ENCODE measurements around the gene NABP1. TPM values are rescaled to one million over a fixed set of nuclear protein-coding genes. Genes with fewer than 3 reads are reported as not detected.

Gene NABP1
- total RNA-seq, 1 experiment from 2014 or later = 3.2 TPM

DNA sequence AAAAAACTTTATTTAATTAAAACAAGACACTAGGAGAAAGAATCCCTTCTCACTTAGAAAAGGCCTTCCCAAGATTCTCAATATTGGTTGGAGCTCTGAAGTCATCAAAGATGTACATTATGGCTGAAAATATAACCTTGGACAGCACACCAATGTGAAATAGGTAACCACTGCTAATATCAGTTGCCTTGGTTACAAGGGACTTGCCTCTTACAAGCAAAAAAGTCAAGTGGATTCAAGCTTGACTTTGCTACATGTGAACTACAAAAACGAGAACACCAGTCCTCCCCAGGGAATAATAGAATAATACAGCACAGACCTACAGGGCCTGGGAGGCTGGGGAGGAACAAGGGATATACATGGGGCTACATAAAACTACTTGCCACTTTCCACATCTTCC is 46.1 kb downstream of the NABP1 start:
- no peaks in the 10 kb centered on the region for H3K79me2 ChIP-seq (ENCODE audit: insufficient read depth, low read length)
- no peak overlapping the region for H3T11ph ChIP-seq (ENCODE audit: low read length)
- Mint-ChIP-seq H3K27me3 (ENCODE audit: low read depth) (no peaks in the 10 kb centered on the region), H3K4me1 (peaks cover 10 to 13% of the 10 kb centered on the region in 2 experiments), H3K36me3 (ENCODE audit: insufficient read depth in 1 of 3, low read depth in 3 of 3) (no peaks in the 10 kb centered on the region), H3K9me3 (no peaks in the 10 kb centered on the region), H3K27ac (no peak overlapping the region), H3K4me3 (no peak overlapping the region)
- no peak overlapping the region for H2BK120ac ChIP-seq (ENCODE audit: low read depth, low read length, poor library complexity, severe bottlenecking)
- H4K91ac ChIP-seq (ENCODE audit: insufficient read length, low read depth, low read length) = no peak overlapping the region
- H2BK15ac ChIP-seq (ENCODE audit: low read depth, low read length) = no peak overlapping the region
- no peak overlapping the region for H3K56ac ChIP-seq (ENCODE audit: insufficient read length, low read depth, low read length)
- no peak overlapping the region for H3K14ac ChIP-seq (ENCODE audit: insufficient read depth, low read length)
- H2BK12ac ChIP-seq (ENCODE audit: insufficient read length, low read depth, low read length) = no peak overlapping the region
- H4K8ac ChIP-seq (replicated peaks; ENCODE audit: insufficient read length, low read depth, low read length) = no peak overlapping the region
- no peaks in the 10 kb centered on the region for H4K20me1 ChIP-seq (ENCODE audit: control insufficient read depth, insufficient read depth, insufficient read length)
- no peak overlapping the region for H3K27ac ChIP-seq (ENCODE audit: insufficient read length, low read depth, low read length)
- H2AFZ ChIP-seq (ENCODE audit: low read length) = no peak overlapping the region
- no peak overlapping the region for H2BK5ac ChIP-seq (ENCODE audit: insufficient read length, low read length)
- no peak overlapping the region for H3K9ac ChIP-seq (ENCODE audit: extremely low read depth, insufficient read length, low read length)
- WGBS (ENCODE audit: extremely low coverage, insufficient read length, low lambda C conversion rate) = no CpG with 5 or more reads among the region's 1 CpG
- H3K23ac ChIP-seq (ENCODE audit: insufficient read length, low read depth, low read length) = no peak overlapping the region
- no peak overlapping the region for H2BK20ac ChIP-seq (ENCODE audit: low read depth, low read length, poor library complexity, severe bottlenecking)
- H3K4me1 ChIP-seq (ENCODE audit: insufficient read depth, low read length) = no peaks in the 10 kb centered on the region
- no peak for TF ChIP-seq CTCF (conservative IDR thresholded peaks at IDR 0.05)
- DNase-seq = no peak
- no peak overlapping the region for H4K5ac ChIP-seq (ENCODE audit: insufficient read length, low read depth, low read length)
- H3K9me3 ChIP-seq (ENCODE audit: control insufficient read depth, low read depth, low read length) = no peaks in the 10 kb centered on the region
- H3K79me1 ChIP-seq (ENCODE audit: insufficient read depth, low read depth, low read length, poor library complexity, severe bottlenecking) = no peaks in the 10 kb centered on the region
- H3K27me3 ChIP-seq (ENCODE audit: insufficient read depth, low read length) = no peaks in the 10 kb centered on the region
- H3K23me2 ChIP-seq (ENCODE audit: insufficient read length, low read depth, low read length, poor library complexity, severe bottlenecking) = no peaks in the 10 kb centered on the region
- H2AK5ac ChIP-seq (ENCODE audit: insufficient read length, low read length) = no peak overlapping the region
- no peak overlapping the region for H3K18ac ChIP-seq (ENCODE audit: insufficient read length, low read depth, low read length)
- H3K4me2 ChIP-seq (ENCODE audit: insufficient read depth, insufficient read length, low read length) = no peak overlapping the region
- H3K4ac ChIP-seq (ENCODE audit: low read depth, low read length) = no peak overlapping the region

Measured in H9 (cell line).